Uterus (tissue), 4 donors: ENCODE measurements around the gene LRRC1. TPM values are rescaled to one million over a fixed set of nuclear protein-coding genes. Genes with fewer than 3 reads are reported as not detected.

Experiments
- DNase-seq, 2 donors: peaks; one replicate each; pipeline ENCODE4 v3.0.0-alpha.2; 2019 to 2020
- H3K27ac ChIP-seq, 2 donors: fragments of 200-600 bp; sonication (generic); 1 replicate in 1 of 2; 2 replicates in 1 of 2; pipeline ENCODE4 v1.5.1; 2016 to 2018
- H3K27me3 ChIP-seq, 2 donors: fragments of 200-600 bp; sonication (generic); one replicate each; pipeline ENCODE4 v1.5.1; 2018 to 2019; ENCODE audit warnings: control low read depth in 1 of 2
- H3K36me3 ChIP-seq, 2 donors: fragments of 200-600 bp; sonication (generic); one replicate each; pipeline ENCODE4 v1.5.1; 2019; ENCODE audit warnings: control low read depth in 1 of 2
- H3K4me1 ChIP-seq, 2 donors: fragments of 200-600 bp; sonication (generic); one replicate each; pipeline ENCODE4 v1.5.1; 2018 to 2019; ENCODE audit warnings: control low read depth in 1 of 2
- H3K4me3 ChIP-seq, 2 donors: fragments of 200-600 bp; sonication (generic); 1 replicate in 1 of 2; 2 replicates in 1 of 2; pipeline ENCODE4 v1.5.1; 2018 to 2019; ENCODE audit warnings: mild to moderate bottlenecking in 1 of 2
- H3K9me3 ChIP-seq, 2 donors: fragments of 200-600 bp; sonication (generic); one replicate each; pipeline ENCODE4 v1.5.1; 2019; ENCODE audit warnings: control low read depth in 1 of 2
- POLR2A ChIP-seq, 2 donors: fragments of 450-650 bp; IDR thresholded peaks; one replicate each; pipeline ENCODE4 v1.6.1; 2016; ENCODE audit warnings: antibody characterized with exemption in 2 of 2, mild to moderate bottlenecking in 1 of 2, moderate library complexity in 1 of 2
- intact Hi-C: fragments of 100-400 bp; cut with DNase I; formaldehyde crosslinking; loops from one replicate; pipeline ENCODE4 v1.15.1; 2023; ENCODE audit warnings: low total_unique reads
- total RNA-seq, 4 donors: library from RNA; depleted of rRNA in 3 of 4; stranded (reverse); fragments of >200 nt in 3 of 4; gene quantifications; one replicate each; pipeline versions ENCODE4 v1.1.0 to v1.2.4, GENCODE V29; 2014 to 2023
- TF ChIP-seq, protein P1 (sequence below), 4 experiments: fragments of 200-600 bp in 2 of 4; fragments of 450-650 bp in 2 of 4; sonication (generic) in 2 of 4; IDR thresholded peaks; one replicate each; pipeline ENCODE4 v1.5.1; 2016 to 2019; ENCODE audit warnings: antibody characterized with exemption in 4 of 4, mild to moderate bottlenecking in 2 of 4, moderate library complexity in 1 of 4
- donor health status: DM: yes; HTN: yes; CAD: no.

Gene LRRC1
- total RNA-seq, 4 donors from 2014 or later: 4.4 to 39.7 (median 17.7) TPM

DNA sequence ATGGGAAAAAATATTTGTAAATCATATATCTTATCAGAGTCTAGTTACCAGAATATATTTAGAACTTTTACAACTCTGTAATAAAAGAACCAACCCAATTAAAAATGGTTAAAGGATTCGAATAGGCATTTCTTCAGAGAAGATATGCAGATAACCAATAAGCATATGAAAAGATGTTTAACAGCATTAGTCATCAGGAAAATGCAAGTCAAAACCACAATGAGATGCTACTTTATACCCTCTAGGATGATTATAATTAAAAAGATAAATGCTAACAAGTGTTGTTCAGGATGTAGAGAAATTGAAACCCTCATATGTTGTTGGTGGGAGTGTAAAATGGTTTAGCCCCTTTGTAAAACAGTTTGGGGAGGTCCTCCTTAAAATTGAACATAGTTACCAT is 94.1 kb downstream of the LRRC1 start:
- H3K36me3 ChIP-seq: no peaks in the 10 kb centered on the region
- no peaks in the 10 kb centered on the region for H3K27me3 ChIP-seq
- H3K4me1 ChIP-seq: no peaks in the 10 kb centered on the region
- no peak overlapping the region for H3K27ac ChIP-seq
- TF ChIP-seq, protein P1, sequence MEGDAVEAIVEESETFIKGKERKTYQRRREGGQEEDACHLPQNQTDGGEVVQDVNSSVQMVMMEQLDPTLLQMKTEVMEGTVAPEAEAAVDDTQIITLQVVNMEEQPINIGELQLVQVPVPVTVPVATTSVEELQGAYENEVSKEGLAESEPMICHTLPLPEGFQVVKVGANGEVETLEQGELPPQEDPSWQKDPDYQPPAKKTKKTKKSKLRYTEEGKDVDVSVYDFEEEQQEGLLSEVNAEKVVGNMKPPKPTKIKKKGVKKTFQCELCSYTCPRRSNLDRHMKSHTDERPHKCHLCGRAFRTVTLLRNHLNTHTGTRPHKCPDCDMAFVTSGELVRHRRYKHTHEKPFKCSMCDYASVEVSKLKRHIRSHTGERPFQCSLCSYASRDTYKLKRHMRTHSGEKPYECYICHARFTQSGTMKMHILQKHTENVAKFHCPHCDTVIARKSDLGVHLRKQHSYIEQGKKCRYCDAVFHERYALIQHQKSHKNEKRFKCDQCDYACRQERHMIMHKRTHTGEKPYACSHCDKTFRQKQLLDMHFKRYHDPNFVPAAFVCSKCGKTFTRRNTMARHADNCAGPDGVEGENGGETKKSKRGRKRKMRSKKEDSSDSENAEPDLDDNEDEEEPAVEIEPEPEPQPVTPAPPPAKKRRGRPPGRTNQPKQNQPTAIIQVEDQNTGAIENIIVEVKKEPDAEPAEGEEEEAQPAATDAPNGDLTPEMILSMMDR (IDR thresholded peaks at IDR 0.05): no peak
- no peaks in the 10 kb centered on the region for H3K9me3 ChIP-seq
- H3K4me3 ChIP-seq: no peak overlapping the region
- no peak for DNase-seq
- intact Hi-C loops: no loop called here

DNA sequence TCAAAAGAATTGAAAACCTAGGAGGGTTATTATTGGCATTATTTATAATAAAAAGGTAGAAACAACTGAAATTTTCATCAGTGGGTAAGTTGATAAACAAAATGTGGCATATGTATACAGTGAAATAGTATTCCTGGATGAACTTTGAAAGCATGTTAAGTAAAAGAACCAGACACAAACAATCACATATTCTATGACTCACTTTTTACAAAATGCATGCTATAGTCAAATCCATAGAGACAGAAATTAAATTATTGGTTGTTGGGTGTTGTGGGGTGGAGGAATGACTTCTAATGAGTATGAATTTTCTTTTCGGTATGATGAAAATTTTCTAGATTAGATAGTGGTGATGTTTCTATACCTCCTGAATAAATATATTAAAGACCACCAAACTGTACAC is 94.6 kb downstream of the LRRC1 start:
- H3K4me3 ChIP-seq: no peak overlapping the region
- H3K27me3 ChIP-seq: no peaks in the 10 kb centered on the region
- no peaks in the 10 kb centered on the region for H3K4me1 ChIP-seq
- no peaks in the 10 kb centered on the region for H3K9me3 ChIP-seq
- DNase-seq: no peak
- no peaks in the 10 kb centered on the region for H3K36me3 ChIP-seq
- no peak for TF ChIP-seq POLR2A (IDR thresholded peaks at IDR 0.05)
- TF ChIP-seq, protein P1 (IDR thresholded peaks at IDR 0.05): no peak
- no peak overlapping the region for H3K27ac ChIP-seq
- intact Hi-C loops: no loop called here

DNA sequence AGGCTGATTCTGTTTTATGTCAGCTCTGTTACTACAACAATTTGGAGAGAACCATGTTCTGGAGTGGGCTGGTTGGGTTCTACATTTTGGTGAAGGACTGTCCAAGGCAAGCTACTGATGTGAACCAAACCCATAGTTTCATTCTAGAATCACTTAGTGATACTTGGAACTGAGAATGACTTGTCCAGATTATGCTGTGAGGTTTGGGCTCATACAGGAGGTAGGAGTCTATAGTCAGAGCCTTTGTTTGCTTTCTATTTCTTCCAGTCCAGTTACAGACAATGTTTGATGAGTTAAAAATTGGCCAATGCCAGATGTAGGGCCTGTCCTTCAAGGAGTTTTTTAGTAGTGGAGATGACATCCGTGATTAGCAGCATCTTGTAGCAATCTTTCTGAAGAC is 97.9 kb downstream of the LRRC1 start:
- Histone ChIP-seq H3K27me3 (no peaks in the 10 kb centered on the region), H3K9me3 (no peaks in the 10 kb centered on the region), H3K36me3 (no peaks in the 10 kb centered on the region), H3K4me3 (no peak overlapping the region), H3K4me1 (no peaks in the 10 kb centered on the region), H3K27ac (no peak overlapping the region)
- intact Hi-C loops: no loop called here
- no peak for DNase-seq
- TF ChIP-seq POLR2A (IDR thresholded peaks at IDR 0.05): no peak
- TF ChIP-seq, protein P1 (IDR thresholded peaks at IDR 0.05): no peak

- Histone ChIP-seq H3K27ac (no peak overlapping the region), H3K36me3 (no peaks in the 10 kb centered on the region), H3K9me3 (no peaks in the 10 kb centered on the region), H3K4me1 (no peaks in the 10 kb centered on the region), H3K4me3 (no peak overlapping the region), H3K27me3 (no peaks in the 10 kb centered on the region)
- intact Hi-C loops: no loop called here
- TF ChIP-seq, protein P1 (IDR thresholded peaks at IDR 0.05): no peak
- TF ChIP-seq POLR2A (IDR thresholded peaks at IDR 0.05): no peak
- DNase-seq: no peak
Measured at GRCh38 chr6:53894091-53894490, 99.3 kb downstream of the LRRC1 start.

DNA sequence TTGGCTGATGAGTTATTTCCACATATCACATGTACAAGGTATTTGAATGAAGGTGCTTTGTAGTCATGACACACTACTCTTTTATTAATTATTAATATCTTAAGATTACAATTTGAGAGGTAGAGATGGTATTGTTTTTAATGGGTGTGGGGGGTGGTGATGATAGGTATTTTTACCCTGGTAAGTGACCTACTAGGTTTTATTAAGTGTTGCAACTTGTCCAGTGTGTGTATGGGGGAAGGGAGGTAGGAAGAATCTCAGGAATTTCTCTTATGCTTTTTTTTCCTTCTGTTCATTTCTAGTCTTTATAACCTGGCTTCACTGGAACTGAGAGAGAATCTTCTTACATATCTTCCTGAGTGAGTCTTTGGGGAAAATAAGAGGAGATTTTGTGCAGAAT is 101.4 kb downstream of the LRRC1 start:
- Histone ChIP-seq H3K4me1 (no peaks in the 10 kb centered on the region), H3K27me3 (no peaks in the 10 kb centered on the region), H3K27ac (no peak overlapping the region), H3K4me3 (no peak overlapping the region), H3K9me3 (no peaks in the 10 kb centered on the region), H3K36me3 (no peaks in the 10 kb centered on the region)
- no peak for TF ChIP-seq POLR2A (IDR thresholded peaks at IDR 0.05)
- TF ChIP-seq, protein P1 (IDR thresholded peaks at IDR 0.05): no peak
- DNase-seq: no peak
- intact Hi-C loops: no loop called here
